ENCODE results near the gene PCDHA1. TPM values are rescaled to one million over a fixed set of nuclear protein-coding genes. Genes with fewer than 3 reads are reported as not detected.
"Not testable (repeated sequence)": the region's sequence is repeated elsewhere in the genome, so short reads cannot be mapped to it uniquely, and the experiment has no call there.

Gene PCDHA1
- total RNA-seq, 2 experiments from 2014 or later = not detected

GRCh38 chr5:140795259-140795641, 9.3 kb downstream of the PCDHA1 start:
- peaks cover 11% of the 10 kb centered on the region for H3K9me3 Mint-ChIP-seq (ENCODE audit: insufficient read depth)
- H3K36me3 Mint-ChIP-seq (ENCODE audit: low read depth) = peaks cover 1% of the 10 kb centered on the region
- CTCF ChIA-PET = interaction anchor here (1.3 kb wide), 1 partner anchor 11 kb away, joined by 3 read pairs; no protein-coding TSS in a partner anchor
- DNase-seq (no peak), ATAC-seq (no peak)
- H3K4me1 Mint-ChIP-seq (ENCODE audit: low read depth) = no peaks in the 10 kb centered on the region
- no peak overlapping the region for H3K4me3 Mint-ChIP-seq
- H3K27me3 Mint-ChIP-seq (ENCODE audit: low read depth) = no peaks in the 10 kb centered on the region
- POLR2A ChIA-PET = interaction anchor here (0.6 kb wide), 1 partner anchor 20 kb away, joined by 3 read pairs; no protein-coding TSS in a partner anchor
- no peak overlapping the region for H3K27ac Mint-ChIP-seq

GRCh38 chr5:140796072-140796717, 10.3 kb downstream of the PCDHA1 start:
- CTCF ChIA-PET; ATAC-seq; H3K4me1 Mint-ChIP-seq (ENCODE audit: low read depth); H3K36me3 Mint-ChIP-seq (ENCODE audit: low read depth); H3K27ac Mint-ChIP-seq; H3K27me3 Mint-ChIP-seq (ENCODE audit: low read depth); DNase-seq; H3K4me3 Mint-ChIP-seq: not testable (repeated sequence)
- peaks cover 14% of the 10 kb centered on the region for H3K9me3 Mint-ChIP-seq (ENCODE audit: insufficient read depth)
- POLR2A ChIA-PET = interaction anchor here (0.6 kb wide), 2 partner anchors 19 to 411 kb away, joined by 3 read pairs; no protein-coding TSS in a partner anchor

- H3K36me3 Mint-ChIP-seq (ENCODE audit: low read depth) = peaks cover 1% of the 10 kb centered on the region
- peaks cover 19% of the 10 kb centered on the region for H3K9me3 Mint-ChIP-seq (ENCODE audit: insufficient read depth)
- H3K27ac Mint-ChIP-seq = no peak overlapping the region
- ATAC-seq (no peak), DNase-seq (no peak)
- no peaks in the 10 kb centered on the region for H3K4me1 Mint-ChIP-seq (ENCODE audit: low read depth)
- no peaks in the 10 kb centered on the region for H3K27me3 Mint-ChIP-seq (ENCODE audit: low read depth)
- CTCF ChIA-PET = no interaction called here
- no peak overlapping the region for H3K4me3 Mint-ChIP-seq
- POLR2A ChIA-PET = interaction anchor here (0.6 kb wide), 1 partner anchor 410 kb away, joined by 3 read pairs; no protein-coding TSS in a partner anchor
These were observed 10.8 kb downstream of the PCDHA1 start for GRCh38 chr5:140796718-140797095.

GRCh38 chr5:140800816-140801493, 15.0 kb downstream of the PCDHA1 start, which contains the start of gene PCDHA3:
Gene PCDHA3 (plus strand): TSS chr5:140801057.
- DNase-seq = no peak
- CTCF ChIA-PET = no interaction called here
- POLR2A ChIA-PET = no interaction called here
- H3K27ac Mint-ChIP-seq = no peak within 1 kb of the TSS
- ATAC-seq = no peak
- no peaks in the 10 kb centered on the region for H3K4me1 Mint-ChIP-seq (ENCODE audit: low read depth)
- peak within 1 kb of the TSS; percentile 15 for H3K4me3 Mint-ChIP-seq
- H3K27me3 Mint-ChIP-seq (ENCODE audit: low read depth) = peaks cover under 1% of the 10 kb centered on the region
- H3K9me3 Mint-ChIP-seq (ENCODE audit: insufficient read depth) = peaks cover 31% of the 10 kb centered on the region
- H3K36me3 Mint-ChIP-seq (ENCODE audit: low read depth) = no peaks in the 10 kb centered on the region

- Mint-ChIP-seq H3K27me3 (ENCODE audit: low read depth) (peaks cover 2% of the 10 kb centered on the region), H3K9me3 (ENCODE audit: insufficient read depth) (peaks cover 31% of the 10 kb centered on the region), H3K27ac (no peak overlapping the region), H3K4me1 (ENCODE audit: low read depth) (no peaks in the 10 kb centered on the region), H3K4me3 (no peak overlapping the region), H3K36me3 (ENCODE audit: low read depth) (no peaks in the 10 kb centered on the region)
- no peak for DNase-seq
- ATAC-seq = no peak
- ChIA-PET CTCF (no interaction called here), POLR2A (no interaction called here)
These were observed 15.5 kb downstream of the PCDHA1 start for GRCh38 chr5:140801494-140801841.

GRCh38 chr5:140802381-140802780, 16.4 kb downstream of the PCDHA1 start:
- H3K27me3 Mint-ChIP-seq (ENCODE audit: low read depth); ATAC-seq; H3K4me3 Mint-ChIP-seq; DNase-seq; H3K36me3 Mint-ChIP-seq (ENCODE audit: low read depth); H3K4me1 Mint-ChIP-seq (ENCODE audit: low read depth); CTCF ChIA-PET; H3K27ac Mint-ChIP-seq; POLR2A ChIA-PET: not testable (repeated sequence)
- H3K9me3 Mint-ChIP-seq (ENCODE audit: insufficient read depth) = peaks cover 32% of the 10 kb centered on the region

GRCh38 chr5:140802781-140803271, 16.9 kb downstream of the PCDHA1 start:
- Mint-ChIP-seq H3K27me3 (ENCODE audit: low read depth) (peaks cover 2% of the 10 kb centered on the region), H3K36me3 (ENCODE audit: low read depth) (no peaks in the 10 kb centered on the region), H3K27ac (no peak overlapping the region), H3K9me3 (ENCODE audit: insufficient read depth) (peaks cover 34% of the 10 kb centered on the region), H3K4me3 (no peak overlapping the region), H3K4me1 (ENCODE audit: low read depth) (no peaks in the 10 kb centered on the region)
- ATAC-seq (no peak), DNase-seq (no peak)
- POLR2A ChIA-PET = no interaction called here
- CTCF ChIA-PET = no interaction called here

GRCh38 chr5:140806834-140807775, 21.2 kb downstream of the PCDHA1 start, which contains the start of gene PCDHA4:
Gene PCDHA4 (plus strand): TSS chr5:140807068.
- Mint-ChIP-seq H3K4me1 (ENCODE audit: low read depth) (no peaks in the 10 kb centered on the region), H3K4me3 (no peak within 1 kb of the TSS), H3K9me3 (ENCODE audit: insufficient read depth) (peaks cover 21% of the 10 kb centered on the region), H3K27ac (no peak within 1 kb of the TSS), H3K27me3 (ENCODE audit: low read depth) (peaks cover 2% of the 10 kb centered on the region), H3K36me3 (ENCODE audit: low read depth) (peaks cover 2% of the 10 kb centered on the region)
- POLR2A ChIA-PET = no interaction called here
- no peak for ATAC-seq
- DNase-seq = no peak
- CTCF ChIA-PET = interaction anchor here (0.7 to 1.7 kb wide), 3 partner anchors 13 to 62 kb away, joined by 3 to 6 read pairs (median 3); partner anchors contain the start of gene PCDHA5

GRCh38 chr5:140808241-140808888, 22.4 kb downstream of the PCDHA1 start:
- CTCF ChIA-PET = interaction anchor here (0.7 to 1.7 kb wide), 2 partner anchors 12 to 13 kb away, joined by 3 to 6 read pairs; partner anchors contain the start of gene PCDHA5
- H3K27me3 Mint-ChIP-seq (ENCODE audit: low read depth); ATAC-seq; DNase-seq; H3K27ac Mint-ChIP-seq; H3K36me3 Mint-ChIP-seq (ENCODE audit: low read depth); H3K4me3 Mint-ChIP-seq; H3K4me1 Mint-ChIP-seq (ENCODE audit: low read depth); POLR2A ChIA-PET: not testable (repeated sequence)
- peaks cover 29% of the 10 kb centered on the region for H3K9me3 Mint-ChIP-seq (ENCODE audit: insufficient read depth)

GRCh38 chr5:140808889-140809291, 22.9 kb downstream of the PCDHA1 start:
- no peak overlapping the region for H3K4me3 Mint-ChIP-seq
- DNase-seq (no peak), ATAC-seq (no peak)
- peaks cover 31% of the 10 kb centered on the region for H3K9me3 Mint-ChIP-seq (ENCODE audit: insufficient read depth)
- POLR2A ChIA-PET = no interaction called here
- H3K27me3 Mint-ChIP-seq (ENCODE audit: low read depth) = peaks cover 5% of the 10 kb centered on the region
- H3K4me1 Mint-ChIP-seq (ENCODE audit: low read depth) = no peaks in the 10 kb centered on the region
- CTCF ChIA-PET = no interaction called here
- H3K27ac Mint-ChIP-seq = no peak overlapping the region
- H3K36me3 Mint-ChIP-seq (ENCODE audit: low read depth) = peaks cover 2% of the 10 kb centered on the region

All from activated CD8-positive, alpha-beta T cell treated with anti-CD3 and anti-CD28 coated beads, Interleukin-2, amount 10 ng/mL, durations not matched to agents 7 days and 5 days (primary cell).